ENCODE data around the gene TTLL6. TPM values are rescaled to one million over a fixed set of nuclear protein-coding genes. Genes with fewer than 3 reads are reported as not detected.

Gene TTLL6
- total RNA-seq, 2 donors from 2014 or later = not detected

GRCh38 chr17:48733632-48734328 is 83.2 kb downstream of the TTLL6 start:
- no peak for DNase-seq (ENCODE audit: low spot score)
- no peak for ATAC-seq

GRCh38 chr17:48732688-48733629 is 84.1 kb downstream of the TTLL6 start:
- Mint-ChIP-seq H3K27ac (no peak overlapping the region), H3K4me1 (ENCODE audit: low read depth in 2 of 2) (peaks cover 15 to 18% of the 10 kb centered on the region in 2 donors), H3K4me3 (peak overlapping the region; percentile 36), H3K36me3 (peaks cover 4% of the 10 kb centered on the region), H3K27me3 (peaks cover 65 to 95% of the 10 kb centered on the region in 2 donors), H3K9me3 (no peaks in the 10 kb centered on the region)
- ATAC-seq (no peak), DNase-seq (ENCODE audit: low spot score) (no peak)

More at GRCh38 chr17:48733632-48734328, 83.2 kb downstream of the TTLL6 start:
- peaks cover 4% of the 10 kb centered on the region for H3K36me3 Mint-ChIP-seq
- H3K9me3 Mint-ChIP-seq = no peaks in the 10 kb centered on the region
- peak overlapping the region; percentile 36 for H3K4me3 Mint-ChIP-seq
- no peak overlapping the region for H3K27ac Mint-ChIP-seq
- H3K4me1 Mint-ChIP-seq (ENCODE audit: low read depth in 2 of 2) = peaks cover 11 to 16% of the 10 kb centered on the region in 2 donors
- H3K27me3 Mint-ChIP-seq = peaks cover 66 to 87% of the 10 kb centered on the region in 2 donors

DNA sequence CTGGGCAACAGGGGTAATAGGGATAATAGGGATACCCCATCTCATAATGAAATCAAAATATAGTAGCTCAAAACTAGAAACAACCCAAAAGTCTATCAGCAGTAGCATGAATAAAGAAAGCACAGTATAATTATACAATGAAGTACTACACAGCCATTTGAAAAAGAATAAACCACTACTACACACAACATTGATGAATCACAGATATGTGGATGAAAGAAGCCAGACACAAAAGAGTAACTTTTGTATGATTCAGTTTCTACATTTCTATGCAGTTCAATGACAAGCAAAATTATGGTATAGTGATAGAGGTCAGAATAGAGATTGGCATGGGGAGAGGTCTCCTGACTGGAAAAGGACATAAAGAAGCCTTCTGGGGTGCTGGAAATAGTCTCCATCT is 85.7 kb downstream of the TTLL6 start:
- Mint-ChIP-seq H3K36me3 (peaks cover 4% of the 10 kb centered on the region), H3K4me1 (ENCODE audit: low read depth in 2 of 2) (peaks cover 15 to 18% of the 10 kb centered on the region in 2 donors), H3K9me3 (no peaks in the 10 kb centered on the region), H3K27ac (no peak overlapping the region), H3K27me3 (peaks cover 64 to 96% of the 10 kb centered on the region in 2 donors), H3K4me3 (no peak overlapping the region)
- no peak for DNase-seq (ENCODE audit: low spot score)
- no peak for ATAC-seq

GRCh38 chr17:48730240-48730550 is 86.8 kb downstream of the TTLL6 start:
- DNase-seq (ENCODE audit: low spot score) = no peak
- ATAC-seq = no peak
- peaks cover 61 to 92% of the 10 kb centered on the region in 2 donors for H3K27me3 Mint-ChIP-seq
- H3K4me1 Mint-ChIP-seq (ENCODE audit: low read depth in 2 of 2) = peaks cover 17 to 19% of the 10 kb centered on the region in 2 donors
- peaks cover 4% of the 10 kb centered on the region for H3K36me3 Mint-ChIP-seq
- H3K9me3 Mint-ChIP-seq = no peaks in the 10 kb centered on the region
- no peak overlapping the region for H3K4me3 Mint-ChIP-seq
- H3K27ac Mint-ChIP-seq = no peak overlapping the region

- DNase-seq (ENCODE audit: low spot score) (no peak), ATAC-seq (no peak)
- Mint-ChIP-seq H3K9me3 (no peaks in the 10 kb centered on the region), H3K4me1 (ENCODE audit: low read depth in 2 of 2) (peaks cover 20 to 23% of the 10 kb centered on the region in 2 donors), H3K27me3 (peaks cover 58 to 92% of the 10 kb centered on the region in 2 donors), H3K36me3 (peaks cover 4% of the 10 kb centered on the region), H3K4me3 (peak overlapping the region; percentile 8), H3K27ac (no peak overlapping the region)
These were observed 87.4 kb downstream of the TTLL6 start for GRCh38 chr17:48729335-48730239.

DNA sequence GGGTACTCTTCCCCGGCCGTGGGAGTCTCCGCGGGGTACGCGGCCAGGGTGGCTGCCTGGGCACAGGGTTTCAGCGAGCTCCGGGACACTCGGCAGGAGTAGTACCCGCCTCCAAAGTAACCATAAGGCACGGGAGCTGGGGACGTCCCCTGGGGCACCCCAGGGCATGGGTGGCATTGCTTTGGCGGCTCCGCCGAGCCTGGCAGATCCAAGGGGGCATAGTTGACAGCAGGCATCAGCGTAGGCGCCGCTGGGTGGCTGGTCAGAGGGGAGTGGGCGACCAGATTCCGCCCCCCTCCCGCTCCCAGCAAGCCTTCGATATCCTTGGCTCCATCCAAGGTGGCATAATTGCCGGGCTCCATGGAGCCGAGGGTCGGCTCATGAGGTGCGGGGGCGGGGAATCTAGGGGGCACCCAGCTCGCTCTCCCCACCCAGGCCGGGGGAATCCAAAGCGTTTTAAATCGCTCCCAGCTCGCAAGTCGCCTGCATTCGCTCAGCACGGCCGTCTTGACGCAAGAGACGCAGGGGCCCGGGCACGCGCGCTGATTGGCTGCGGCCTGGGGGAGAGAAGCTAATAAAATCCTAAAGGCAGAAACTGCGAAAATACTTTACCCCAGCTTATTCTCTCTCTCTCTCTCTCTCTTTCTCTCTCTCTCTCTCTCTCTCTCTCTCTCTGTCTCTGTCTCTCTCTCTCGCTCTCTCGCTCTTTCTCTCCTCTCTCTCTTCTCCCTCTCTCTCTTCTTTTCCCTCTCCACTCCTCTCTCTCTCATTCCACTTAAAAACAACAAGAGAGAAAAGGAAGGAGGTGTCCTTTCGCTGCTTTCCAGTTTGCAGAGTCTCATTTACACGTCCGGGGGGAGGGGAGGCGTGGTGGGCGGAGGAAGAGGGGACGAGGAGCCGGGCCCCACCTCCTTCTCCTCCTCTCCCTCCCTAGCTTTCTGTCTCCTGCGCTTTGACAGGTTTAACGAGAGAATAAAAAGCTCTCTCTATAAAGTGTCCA is 88.5 kb downstream of the TTLL6 start, which contains the start of gene HOXB13:
Gene HOXB13, minus strand, starts transcription at position 519 of the 1,000 bp plus-strand sequence. Its CDS starts 157 bp downstream, at position 362.
- Mint-ChIP-seq H3K36me3 (peaks cover 4% of the 10 kb centered on the region), H3K27ac (no peak within 1 kb of the TSS), H3K4me1 (ENCODE audit: low read depth in 2 of 2) (peaks cover 25 to 28% of the 10 kb centered on the region in 2 donors), H3K4me3 (peak within 1 kb of the TSS; percentile 67), H3K9me3 (no peaks in the 10 kb centered on the region), H3K27me3 (peaks cover 57 to 92% of the 10 kb centered on the region in 2 donors)
- ATAC-seq (no peak), DNase-seq (ENCODE audit: low spot score) (no peak)

- Mint-ChIP-seq H3K9me3 (no peaks in the 10 kb centered on the region), H3K27ac (no peak overlapping the region), H3K36me3 (peaks cover 4% of the 10 kb centered on the region), H3K27me3 (peaks cover 53 to 84% of the 10 kb centered on the region in 2 donors), H3K4me3 (peak overlapping the region; percentile 67), H3K4me1 (ENCODE audit: low read depth in 2 of 2) (peaks cover 22 to 30% of the 10 kb centered on the region in 2 donors)
- DNase-seq (ENCODE audit: low spot score) = no peak
- no peak for ATAC-seq
These were observed 89.4 kb downstream of the TTLL6 start for GRCh38 chr17:48727415-48728175.

DNA sequence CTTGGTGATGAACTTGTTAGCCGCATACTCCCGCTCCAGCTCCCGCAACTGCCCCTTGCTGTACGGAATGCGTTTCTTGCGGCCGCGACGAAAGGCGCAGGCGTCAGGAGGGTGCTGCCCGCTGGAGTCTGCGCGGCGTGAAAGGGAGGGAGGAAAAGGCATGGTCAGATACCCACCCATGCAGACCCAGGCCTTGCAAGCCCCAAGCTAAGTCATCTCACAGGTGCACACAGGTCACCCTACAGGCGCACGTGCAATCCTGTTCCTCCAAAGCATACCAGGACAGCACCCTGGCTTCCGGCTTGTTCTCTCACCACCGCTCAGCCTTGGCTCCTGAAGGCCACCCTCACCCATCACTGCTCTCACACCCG is 90.1 kb downstream of the TTLL6 start:
- DNase-seq (ENCODE audit: low spot score) (no peak), ATAC-seq (no peak)
- Mint-ChIP-seq H3K27ac (no peak overlapping the region), H3K36me3 (peaks cover 4% of the 10 kb centered on the region), H3K9me3 (no peaks in the 10 kb centered on the region), H3K27me3 (peaks cover 54 to 84% of the 10 kb centered on the region in 2 donors), H3K4me3 (no peak overlapping the region), H3K4me1 (ENCODE audit: low read depth in 2 of 2) (peaks cover 22 to 30% of the 10 kb centered on the region in 2 donors)

DNA sequence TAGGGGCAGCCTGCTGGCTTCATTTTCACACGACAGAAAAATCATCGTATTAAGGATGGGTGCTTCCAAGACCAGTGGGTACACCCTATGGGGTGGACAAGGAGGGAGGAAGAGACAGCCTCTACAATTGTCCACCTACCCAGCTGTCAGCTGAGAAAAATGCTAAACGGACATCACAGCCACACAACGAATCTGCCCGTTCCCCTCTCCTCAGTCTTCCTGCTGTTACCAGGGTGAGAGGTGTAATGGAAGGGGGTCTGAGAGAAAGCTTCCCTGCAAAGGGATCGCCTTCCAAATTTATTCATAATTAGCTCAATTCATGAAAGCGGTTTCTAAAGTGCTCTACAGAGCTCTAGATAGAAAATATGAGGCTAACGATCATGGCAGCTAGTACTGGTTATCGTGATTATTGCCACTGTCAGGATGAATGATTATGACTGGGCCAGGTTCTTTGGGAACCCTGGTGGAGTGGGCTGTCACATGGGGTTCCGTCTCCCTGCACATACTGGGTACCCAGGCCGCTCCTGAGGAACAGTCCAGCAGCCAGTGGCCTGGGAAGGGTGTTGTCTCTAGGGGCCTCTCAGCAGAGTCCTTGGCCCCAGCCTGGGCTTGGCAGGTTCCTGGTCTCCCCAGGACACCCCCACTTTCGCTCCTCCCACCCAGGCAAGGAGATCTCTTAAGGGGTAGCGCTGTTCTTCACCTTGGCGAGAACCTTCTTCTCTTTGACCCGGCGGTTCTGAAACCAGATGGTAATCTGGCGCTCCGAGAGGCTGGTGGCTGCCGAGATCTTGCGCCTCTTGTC is 90.7 kb downstream of the TTLL6 start:
- H3K9me3 Mint-ChIP-seq = no peaks in the 10 kb centered on the region
- no peak overlapping the region for H3K27ac Mint-ChIP-seq
- DNase-seq (ENCODE audit: low spot score) = no peak
- ATAC-seq = no peak
- H3K36me3 Mint-ChIP-seq = peaks cover 4% of the 10 kb centered on the region
- no peak overlapping the region for H3K4me3 Mint-ChIP-seq
- H3K4me1 Mint-ChIP-seq (ENCODE audit: low read depth in 2 of 2) = peaks cover 22 to 30% of the 10 kb centered on the region in 2 donors
- peaks cover 53 to 80% of the 10 kb centered on the region in 2 donors for H3K27me3 Mint-ChIP-seq

DNA sequence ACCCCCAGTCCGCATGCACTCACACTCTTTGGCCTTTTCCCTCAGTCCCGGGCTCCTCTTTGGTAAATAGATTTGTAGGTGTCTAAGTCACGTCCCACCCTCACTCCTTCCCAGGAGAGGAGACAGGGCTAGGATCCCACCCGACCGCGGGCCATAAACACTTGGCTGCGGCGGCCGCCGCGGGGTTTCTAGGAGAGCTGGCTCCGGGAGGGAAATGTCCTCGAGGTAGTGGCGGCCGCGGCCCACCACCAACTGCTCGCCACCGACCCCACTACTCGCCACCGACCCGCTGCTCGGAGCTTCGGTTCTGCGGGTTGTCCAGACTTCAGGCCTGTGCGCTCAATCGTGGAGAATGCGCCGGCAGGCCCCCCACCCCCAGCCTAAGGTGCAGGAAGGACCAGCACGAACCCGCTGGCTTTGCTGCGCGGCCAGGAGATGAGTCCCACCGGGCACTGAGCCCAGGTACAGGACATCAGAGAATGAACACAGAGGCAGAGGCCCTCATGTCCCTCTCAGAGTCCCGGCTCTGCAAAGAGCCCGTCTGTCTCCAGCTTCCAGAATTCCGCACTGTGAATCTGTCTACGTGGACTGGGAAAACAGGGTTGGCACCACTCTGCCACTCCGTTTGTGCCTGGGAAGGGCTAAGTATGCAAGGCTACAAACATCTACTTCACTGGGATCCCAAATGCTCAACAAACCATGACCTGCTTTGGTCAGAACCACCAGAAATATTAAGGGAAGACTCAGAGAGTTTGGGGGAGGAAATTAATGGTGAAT is 91.6 kb downstream of the TTLL6 start:
- peaks cover 56 to 79% of the 10 kb centered on the region in 2 donors for H3K27me3 Mint-ChIP-seq
- H3K4me1 Mint-ChIP-seq (ENCODE audit: low read depth in 2 of 2) = peaks cover 22 to 35% of the 10 kb centered on the region in 2 donors
- no peaks in the 10 kb centered on the region for H3K9me3 Mint-ChIP-seq
- DNase-seq (ENCODE audit: low spot score) = no peak
- no peak overlapping the region for H3K27ac Mint-ChIP-seq
- H3K4me3 Mint-ChIP-seq = peak overlapping the region; percentile 67
- peaks cover 4% of the 10 kb centered on the region for H3K36me3 Mint-ChIP-seq
- no peak for ATAC-seq

- ATAC-seq (no peak), DNase-seq (ENCODE audit: low spot score) (no peak)
- Mint-ChIP-seq H3K27ac (no peak overlapping the region), H3K36me3 (no peaks in the 10 kb centered on the region), H3K4me3 (peak overlapping the region; percentile 67), H3K4me1 (ENCODE audit: low read depth in 2 of 2) (peaks cover 27 to 39% of the 10 kb centered on the region in 2 donors), H3K27me3 (peaks cover 55 to 79% of the 10 kb centered on the region in 2 donors), H3K9me3 (no peaks in the 10 kb centered on the region)
These were observed 92.1 kb downstream of the TTLL6 start for GRCh38 chr17:48725004-48725287.
